NT2/D1 (cell line): ENCODE measurements around the gene ZP3.
A peak's percentile ranks its signal among the peaks of the same experiment; 100 is the strongest.
"Not testable (repeated sequence)": the region's sequence is repeated elsewhere in the genome, so short reads cannot be mapped to it uniquely, and the experiment has no call there.

Source experiments
- DNase-seq: peaks from one replicate; pipeline ENCODE4 v3.0.0-alpha.2; 2011; ENCODE audit warnings: low read depth, low spot score
- H3K27me3 ChIP-seq: 2 replicates; pipeline ENCODE4 v1.6.0; 2011; ENCODE audit warnings: mild to moderate bottlenecking; ENCODE audit not compliant: insufficient read length, insufficient read depth
- H3K36me3 ChIP-seq: 2 replicates; pipeline ENCODE4 v1.6.1; 2011; ENCODE audit warnings: mild to moderate bottlenecking, low read length, mixed read lengths; ENCODE audit not compliant: insufficient read depth, insufficient read length
- H3K4me1 ChIP-seq: 2 replicates; pipeline ENCODE4 v1.5.1; 2011; ENCODE audit not compliant: insufficient read depth, insufficient read length
- H3K4me3 ChIP-seq: 2 replicates; pipeline ENCODE4 v1.5.1; 2011; ENCODE audit warnings: low read depth; ENCODE audit not compliant: insufficient read length
- H3K9ac ChIP-seq: 2 replicates; pipeline ENCODE4 v1.6.0; 2011; ENCODE audit warnings: low read depth; ENCODE audit not compliant: insufficient read length
- H3K9me3 ChIP-seq: 2 replicates; pipeline ENCODE4 v1.5.1; 2011; ENCODE audit warnings: mild to moderate bottlenecking, low read length; ENCODE audit not compliant: insufficient read depth

ZP3 gene

GRCh38 chr7:76442664-76443446 lies 18.1 kb downstream of the ZP3 start:
- not testable (repeated sequence) for H3K9me3 ChIP-seq, H3K4me1 ChIP-seq

GRCh38 chr7:76443846-76444245 lies 19.1 kb downstream of the ZP3 start:
- H3K9ac ChIP-seq, H3K4me1 ChIP-seq, H3K9me3 ChIP-seq, H3K36me3 ChIP-seq, DNase-seq, H3K4me3 ChIP-seq, H3K27me3 ChIP-seq: not testable (repeated sequence)

More at GRCh38 chr7:76442664-76443446, 18.1 kb downstream of the ZP3 start:
- H3K9ac ChIP-seq, H3K4me3 ChIP-seq, H3K27me3 ChIP-seq, DNase-seq, H3K36me3 ChIP-seq: not testable (repeated sequence)

GRCh38 chr7:76445577-76446008 lies 20.8 kb downstream of the ZP3 start:
- H3K9ac ChIP-seq, H3K4me1 ChIP-seq, H3K4me3 ChIP-seq, H3K27me3 ChIP-seq, DNase-seq, H3K36me3 ChIP-seq, H3K9me3 ChIP-seq: not testable (repeated sequence)

GRCh38 chr7:76457017-76457416 lies 32.3 kb downstream of the ZP3 start:
- H3K4me1 ChIP-seq, H3K27me3 ChIP-seq, H3K9me3 ChIP-seq, H3K36me3 ChIP-seq, DNase-seq, H3K4me3 ChIP-seq, H3K9ac ChIP-seq: not testable (repeated sequence)

- H3K9ac ChIP-seq, H3K36me3 ChIP-seq, H3K27me3 ChIP-seq, H3K4me3 ChIP-seq, H3K4me1 ChIP-seq, H3K9me3 ChIP-seq, DNase-seq: not testable (repeated sequence)
These were observed 33.8 kb downstream of the ZP3 start for GRCh38 chr7:76458504-76458903.

GRCh38 chr7:76460767-76461166 lies 36.0 kb downstream of the ZP3 start:
- not testable (repeated sequence) for H3K36me3 ChIP-seq, H3K4me3 ChIP-seq, H3K4me1 ChIP-seq, H3K9me3 ChIP-seq, DNase-seq, H3K9ac ChIP-seq, H3K27me3 ChIP-seq

GRCh38 chr7:76461464-76462101 lies 36.8 kb downstream of the ZP3 start, which contains the start of gene DTX2:
Gene DTX2 (plus strand): TSS chr7:76461709. CDS start chr7:76480510, 18,801 bp downstream.
- H3K9me3 ChIP-seq, DNase-seq, H3K9ac ChIP-seq, H3K36me3 ChIP-seq, H3K4me1 ChIP-seq, H3K27me3 ChIP-seq: not testable (repeated sequence)
- peak within 1 kb of the TSS; percentile 26 for H3K4me3 ChIP-seq

- not testable (repeated sequence) for H3K9ac ChIP-seq
These were observed 37.6 kb downstream of the ZP3 start for GRCh38 chr7:76462271-76462882.

GRCh38 chr7:76464959-76465358 lies 40.2 kb downstream of the ZP3 start:
- not testable (repeated sequence) for H3K9me3 ChIP-seq, H3K4me3 ChIP-seq, H3K27me3 ChIP-seq, H3K36me3 ChIP-seq, H3K4me1 ChIP-seq, DNase-seq, H3K9ac ChIP-seq

More at GRCh38 chr7:76462271-76462882, 37.6 kb downstream of the ZP3 start:
- DNase-seq, H3K9me3 ChIP-seq, H3K36me3 ChIP-seq, H3K4me3 ChIP-seq, H3K27me3 ChIP-seq, H3K4me1 ChIP-seq: not testable (repeated sequence)

GRCh38 chr7:76465950-76466349 lies 41.2 kb downstream of the ZP3 start:
- not testable (repeated sequence) for H3K9ac ChIP-seq, H3K36me3 ChIP-seq, H3K4me1 ChIP-seq, H3K9me3 ChIP-seq, DNase-seq, H3K4me3 ChIP-seq, H3K27me3 ChIP-seq

- H3K9me3 ChIP-seq, H3K9ac ChIP-seq, H3K27me3 ChIP-seq, H3K4me3 ChIP-seq, H3K4me1 ChIP-seq, DNase-seq, H3K36me3 ChIP-seq: not testable (repeated sequence)
These were observed 43.1 kb downstream of the ZP3 start for GRCh38 chr7:76467743-76468404.
